Neural cell (in vitro differentiated cells): Measurements from ENCODE around the gene SLC1A1. TPM values are rescaled to one million over a fixed set of nuclear protein-coding genes. Genes with fewer than 3 reads are reported as not detected.

Experiments
- H2AFZ ChIP-seq: fragments of 200-600, 300-800 bp; sonication (generic), shearing (Covaris generic); 2 replicates; pipeline ENCODE4 v1.6.0; 2014; ENCODE audit warnings: low read depth, mild to moderate bottlenecking, antibody characterized with exemption, low read length, moderate library complexity
- H3F3A ChIP-seq: fragments of 200-600 bp; shearing (Covaris generic); 2 replicates; pipeline ENCODE4 v1.6.1; 2016; ENCODE audit warnings: mild to moderate bottlenecking, moderate library complexity, mixed read lengths, antibody characterized with exemption, low read length; ENCODE audit not compliant: insufficient read depth, poor library complexity, severe bottlenecking
- H3K27ac ChIP-seq: fragments of 200-600, 300-800 bp; sonication (generic), shearing (Covaris generic); 2 replicates; pipeline ENCODE4 v1.5.1; 2014; ENCODE audit warnings: mild to moderate bottlenecking, low read length, moderate library complexity
- H3K27me3 ChIP-seq: fragments of 300-800, 200-600 bp; sonication (generic), shearing (Covaris generic); 2 replicates; pipeline ENCODE4 v1.6.0; 2014; ENCODE audit warnings: mild to moderate bottlenecking, low read depth, low read length, moderate library complexity; ENCODE audit not compliant: insufficient read depth
- H3K36me3 ChIP-seq: fragments of 300-800, 200-600 bp; sonication (generic), shearing (Covaris generic); 2 replicates; pipeline ENCODE4 v1.5.1; 2014; ENCODE audit warnings: mild to moderate bottlenecking, antibody characterized with exemption, low read length, moderate library complexity; ENCODE audit not compliant: insufficient read depth
- H3K4me2 ChIP-seq: fragments of 300-800, 200-600 bp; sonication (generic), shearing (Covaris generic); 2 replicates; pipeline ENCODE4 v1.6.0; 2014; ENCODE audit warnings: mild to moderate bottlenecking, low read length
- H3K4me3 ChIP-seq: fragments of 300-800, 200-600 bp; sonication (generic), shearing (Covaris generic); 2 replicates; pipeline ENCODE4 v1.5.1; 2014; ENCODE audit warnings: mild to moderate bottlenecking, low read length, moderate library complexity
- H3K79me2 ChIP-seq: fragments of 200-600 bp; shearing (Covaris generic); replicated peaks from 2 replicates; pipeline ENCODE4 v1.6.0; 2014; ENCODE audit warnings: mild to moderate bottlenecking, low read length, moderate library complexity; ENCODE audit not compliant: insufficient read depth
- H3K9ac ChIP-seq: fragments of 300-800, 200-600 bp; sonication (generic), shearing (Covaris generic); 2 replicates; pipeline ENCODE4 v1.6.1; 2016; ENCODE audit warnings: mild to moderate bottlenecking, low read length, mixed read lengths
- H3K9me2 ChIP-seq: fragments of 200-600 bp; shearing (Covaris generic); 2 replicates; pipeline ENCODE4 v1.6.1; 2016; ENCODE audit warnings: mild to moderate bottlenecking, low read length, mixed read lengths; ENCODE audit not compliant: insufficient read depth
- H3K9me3 ChIP-seq: fragments of 200-600, 300-800 bp; sonication (generic), shearing (Covaris generic); 2 replicates; pipeline ENCODE4 v1.6.1; 2016; ENCODE audit warnings: mild to moderate bottlenecking, mixed run types, low read length, moderate library complexity, mixed read lengths
- H4K20me1 ChIP-seq: fragments of 200-600 bp; shearing (Covaris generic); 2 replicates; pipeline ENCODE4 v1.6.1; 2016; ENCODE audit warnings: mild to moderate bottlenecking, mixed run types; ENCODE audit not compliant: insufficient read depth
- CTCF ChIP-seq: fragments of 450-650 bp; IDR thresholded peaks from 2 replicates; pipeline ENCODE4 v1.5.1; 2014; ENCODE audit warnings: antibody characterized with exemption, mild to moderate bottlenecking, moderate library complexity; ENCODE audit not compliant: poor library complexity, severe bottlenecking
- EP300 ChIP-seq: fragments of 450-650 bp; conservative IDR thresholded peaks from 2 replicates; pipeline ENCODE4 v1.6.1; 2014; ENCODE audit warnings: antibody characterized with exemption, mild to moderate bottlenecking, moderate library complexity; ENCODE audit not compliant: poor library complexity, severe bottlenecking
- EZH2 ChIP-seq: fragments of 200-600, 300-800 bp; shearing (Covaris generic), sonication (generic); IDR thresholded peaks from 2 replicates; pipeline ENCODE4 v1.6.1; 2014; ENCODE audit warnings: antibody characterized with exemption, low read length, borderline replicate concordance, mild to moderate bottlenecking; ENCODE audit not compliant: insufficient read depth, poor library complexity, severe bottlenecking
- MXI1 ChIP-seq: fragments of 450-650 bp; conservative IDR thresholded peaks from 2 replicates; pipeline ENCODE4 v1.6.1; 2014; ENCODE audit warnings: antibody characterized with exemption, mild to moderate bottlenecking; ENCODE audit not compliant: poor library complexity, severe bottlenecking
- POLR2AphosphoS5 ChIP-seq: IDR thresholded peaks from 2 replicates; pipeline ENCODE4 v1.6.1; 2012
- RAD21 ChIP-seq: fragments of 450-650 bp; conservative IDR thresholded peaks from 2 replicates; pipeline ENCODE4 v1.6.1; 2014; ENCODE audit warnings: antibody characterized with exemption, mild to moderate bottlenecking, moderate library complexity
- REST ChIP-seq: IDR thresholded peaks from 2 replicates; pipeline ENCODE4 v1.6.1; 2012; ENCODE audit warnings: borderline replicate concordance
- SMC3 ChIP-seq: fragments of 450-650 bp; conservative IDR thresholded peaks from 2 replicates; pipeline ENCODE4 v1.6.1; 2014; ENCODE audit warnings: antibody characterized with exemption, mild to moderate bottlenecking, moderate library complexity; ENCODE audit not compliant: poor library complexity
- TAF1 ChIP-seq: IDR thresholded peaks from 2 replicates; pipeline ENCODE4 v1.6.1; 2012; ENCODE audit warnings: low read depth
- polyA plus RNA-seq: library from polyadenylated mRNA; depleted of rRNA; stranded (reverse); fragments of >200 nt; gene quantifications from 2 replicates; pipeline ENCODE4 v1.2.3, GENCODE V29; 2014

The SLC1A1 gene
- polyA plus RNA-seq, 1 donor from 2014 or later = 30.8 TPM

- H3K4me2 ChIP-seq = no peak overlapping the region
- H3F3A ChIP-seq = no peaks in the 10 kb centered on the region
- no peaks in the 10 kb centered on the region for H4K20me1 ChIP-seq
- no peak overlapping the region for H3K27ac ChIP-seq
- H3K27me3 ChIP-seq = no peaks in the 10 kb centered on the region
- TF ChIP-seq SMC3 (no peak), POLR2AphosphoS5 (no peak), EP300 (no peak), MXI1 (no peak), REST (no peak), RAD21 (no peak), EZH2 (no peak), CTCF (no peak), TAF1 (no peak)
- H3K36me3 ChIP-seq = peaks cover 15% of the 10 kb centered on the region
- no peaks in the 10 kb centered on the region for H3K9me3 ChIP-seq
- H3K9ac ChIP-seq = no peak overlapping the region
- H2AFZ ChIP-seq = no peak overlapping the region
- no peak overlapping the region for H3K4me3 ChIP-seq
- no peaks in the 10 kb centered on the region for H3K9me2 ChIP-seq
- no peaks in the 10 kb centered on the region for H3K79me2 ChIP-seq
These were observed 82.0 kb downstream of the SLC1A1 start for GRCh38 chr9:4572184-4572826.

- H3K4me3 ChIP-seq = no peak overlapping the region
- no peak overlapping the region for H2AFZ ChIP-seq
- no peak for TF ChIP-seq CTCF
- no peak for TF ChIP-seq EP300
- TF ChIP-seq POLR2AphosphoS5 = no peak
- no peak for TF ChIP-seq MXI1
- no peak for TF ChIP-seq SMC3
- no peak for TF ChIP-seq EZH2
- TF ChIP-seq REST = no peak
- no peak for TF ChIP-seq TAF1
- no peak for TF ChIP-seq RAD21
- no peaks in the 10 kb centered on the region for H3K9me2 ChIP-seq
- peaks cover 15% of the 10 kb centered on the region for H3K36me3 ChIP-seq
- H3K79me2 ChIP-seq = no peaks in the 10 kb centered on the region
- H3K27ac ChIP-seq = no peak overlapping the region
- no peaks in the 10 kb centered on the region for H3F3A ChIP-seq
- H3K9me3 ChIP-seq = no peaks in the 10 kb centered on the region
- no peak overlapping the region for H3K4me2 ChIP-seq
- no peaks in the 10 kb centered on the region for H3K27me3 ChIP-seq
- no peak overlapping the region for H3K9ac ChIP-seq
- H4K20me1 ChIP-seq = no peaks in the 10 kb centered on the region
These were observed 82.9 kb downstream of the SLC1A1 start for GRCh38 chr9:4573176-4573575.
